Measurements from ENCODE around the gene CIP2A.
A peak's percentile ranks its signal among the peaks of the same experiment; 100 is the strongest.
"Not testable (repeated sequence)": the region's sequence is repeated elsewhere in the genome, so short reads cannot be mapped to it uniquely, and the experiment has no call there.

CIP2A gene

GRCh38 chr3:108589081-108589997 lies at the start of gene CIP2A, which contains the start of gene DZIP3:
Gene CIP2A, minus strand, starts transcription at chr3:108589438. Its CDS starts 63 bp downstream, at chr3:108589375.
Gene DZIP3, plus strand, starts transcription at chr3:108589722. Its CDS starts 15,685 bp downstream, at chr3:108605407.
- DNase-seq, result peak; percentile 85 to 86

GRCh38 chr3:108629974-108630373 lies 40.7 kb upstream of the CIP2A start:
- no peak for DNase-seq

GRCh38 chr3:108623504-108623903 lies 34.3 kb upstream of the CIP2A start:
- DNase-seq, result no peak

DNA sequence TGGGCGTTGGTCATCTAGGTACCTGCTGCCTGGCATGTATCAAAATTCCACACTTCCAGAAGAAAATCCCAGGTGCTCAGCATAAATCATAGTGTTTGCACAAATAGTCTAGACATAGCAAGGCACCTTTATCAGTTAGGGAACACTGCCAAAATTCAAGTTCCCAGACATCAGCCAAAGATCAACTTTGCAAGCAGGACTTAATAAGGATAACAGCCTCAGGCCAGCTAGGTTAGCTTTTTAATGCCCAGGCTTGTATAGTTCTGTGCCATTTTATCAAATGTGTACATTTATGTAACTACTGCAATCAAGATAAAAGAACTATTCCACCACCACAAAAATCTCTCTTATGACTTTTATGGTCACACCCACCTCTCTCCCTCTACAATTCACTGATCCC lies 31.0 kb upstream of the CIP2A start:
- DNase-seq, result no peak

DNA sequence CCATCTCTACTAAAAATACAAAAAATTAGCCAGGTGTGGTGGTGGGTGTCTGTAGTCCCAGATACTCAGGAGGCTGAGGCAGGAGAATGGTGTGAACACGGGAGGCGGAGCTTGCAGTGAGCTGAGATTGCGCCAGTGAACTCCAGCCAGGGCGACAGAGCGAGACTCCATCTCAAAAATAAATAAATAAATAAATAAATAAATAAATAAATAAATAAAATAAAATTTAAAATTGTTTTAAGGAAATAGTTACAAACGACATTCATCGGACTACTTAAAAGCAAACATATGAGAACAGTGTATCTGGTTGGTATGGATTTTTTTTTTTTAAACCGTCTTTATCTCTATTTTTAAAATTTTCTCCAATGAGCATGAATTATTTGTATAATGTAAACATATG lies 26.9 kb upstream of the CIP2A start:
- DNase-seq, result not testable (repeated sequence)

GRCh38 chr3:108610651-108611050 lies 21.4 kb upstream of the CIP2A start:
- no peak for DNase-seq

GRCh38 chr3:108608750-108609149 lies 19.5 kb upstream of the CIP2A start:
- no peak for DNase-seq

- no peak for DNase-seq
These were observed 16.3 kb upstream of the CIP2A start for GRCh38 chr3:108605491-108605890.

GRCh38 chr3:108605028-108605427 lies 15.8 kb upstream of the CIP2A start:
- no peak for DNase-seq

DNA sequence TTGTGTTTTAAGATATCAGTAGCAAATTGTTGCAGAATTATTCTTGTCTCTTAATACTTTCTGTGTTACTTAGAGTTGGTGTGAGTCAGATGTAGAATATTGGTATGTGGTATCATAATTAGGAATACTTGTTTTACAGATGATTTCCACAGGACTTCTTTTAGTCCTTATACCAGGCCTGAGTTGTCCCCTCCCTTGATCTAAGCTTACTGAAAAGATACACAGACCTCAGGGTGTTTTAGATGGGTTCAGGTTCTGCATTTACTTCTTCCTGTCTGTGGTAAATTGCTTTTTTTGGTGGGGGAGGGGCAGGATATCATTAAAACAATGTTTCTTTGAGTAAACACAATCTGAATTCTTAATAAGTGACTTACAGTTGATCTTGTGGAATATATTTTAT lies 14.5 kb upstream of the CIP2A start:
- DNase-seq, result no peak

DNA sequence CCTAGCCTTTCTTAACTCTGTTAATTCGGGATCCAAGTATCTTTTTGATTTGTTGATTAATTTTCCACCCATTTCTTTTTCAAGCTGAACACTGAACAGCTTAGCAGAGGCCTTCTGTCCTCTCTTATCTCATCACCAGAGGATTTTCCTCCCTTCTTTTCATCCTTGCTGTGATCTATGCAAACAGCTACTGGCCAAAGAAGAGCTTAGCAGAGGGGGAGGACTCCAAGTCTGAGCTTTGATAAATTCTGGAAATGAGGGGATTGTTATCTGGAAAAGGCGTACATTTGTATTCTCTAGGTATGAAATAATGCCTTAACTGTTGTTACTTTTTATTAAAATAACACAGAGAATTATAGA lies 13.7 kb upstream of the CIP2A start:
- DNase-seq, result no peak

- peak in 1 of 2 donors; percentile 24 for DNase-seq
These were observed 13.2 kb upstream of the CIP2A start for GRCh38 chr3:108602249-108602934.

- DNase-seq, result no peak
These were observed 10.6 kb upstream of the CIP2A start for GRCh38 chr3:108599677-108600409.

DNA sequence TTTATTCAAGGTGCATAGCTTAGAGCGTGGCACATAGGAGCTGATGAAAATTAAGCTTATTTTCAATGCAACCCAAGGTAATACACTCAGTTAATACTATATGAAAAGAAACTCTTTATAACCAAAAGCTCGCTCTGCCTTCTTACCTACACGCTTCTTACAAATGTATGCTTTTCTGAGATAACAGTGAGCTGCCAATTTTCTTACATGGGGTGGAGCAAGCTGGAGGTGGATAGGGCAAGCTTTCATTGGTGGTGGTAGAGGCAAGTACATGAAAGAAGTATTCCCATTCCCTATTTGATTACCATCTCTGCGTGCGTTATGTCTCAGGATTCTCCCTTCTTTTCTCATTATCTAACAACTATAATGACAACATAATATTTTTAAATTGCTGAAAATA lies 9.1 kb upstream of the CIP2A start:
- DNase-seq, result no peak

DNA sequence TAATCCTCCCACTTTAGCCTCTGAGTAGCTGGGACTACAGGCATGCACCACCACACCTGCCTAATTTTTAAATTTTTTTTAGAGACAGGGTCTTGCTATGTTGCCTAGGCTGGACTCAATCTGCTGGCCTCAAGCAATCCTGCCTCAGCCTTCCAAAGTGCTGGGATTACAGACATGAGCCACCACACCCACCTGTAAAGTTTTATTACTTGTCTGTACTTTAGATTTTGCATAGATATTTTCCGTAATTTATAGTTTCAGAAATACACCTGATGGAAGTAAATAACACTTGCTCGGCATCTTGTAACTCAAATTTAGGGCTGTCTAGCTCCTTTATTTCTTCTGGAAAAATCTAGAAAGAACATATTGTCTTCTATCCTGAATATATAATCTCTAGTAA lies 6.1 kb upstream of the CIP2A start:
- no peak for DNase-seq

DNA sequence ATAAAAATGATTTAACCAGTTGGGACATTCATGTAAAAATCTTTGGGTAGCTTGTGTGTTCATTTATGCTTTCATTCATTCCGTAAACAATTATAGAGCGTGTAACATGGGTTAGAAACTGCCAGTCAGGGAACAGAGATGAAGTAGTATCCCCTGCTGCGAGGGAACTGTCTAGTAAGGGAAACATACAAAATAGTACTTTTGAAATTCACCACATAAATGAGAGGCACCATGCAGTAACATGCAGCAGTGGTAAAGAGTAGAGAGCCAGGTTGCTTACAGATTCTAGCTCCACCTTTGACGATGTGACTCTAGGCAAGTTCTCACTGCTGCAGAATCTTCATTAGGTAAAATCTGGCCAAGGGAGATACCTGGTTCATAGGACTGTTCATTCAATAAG lies 1.2 kb upstream of the CIP2A start:
- no peak for DNase-seq

- no peak for DNase-seq
These were observed 723 bp upstream of the CIP2A start for GRCh38 chr3:108589998-108590323.

DNA sequence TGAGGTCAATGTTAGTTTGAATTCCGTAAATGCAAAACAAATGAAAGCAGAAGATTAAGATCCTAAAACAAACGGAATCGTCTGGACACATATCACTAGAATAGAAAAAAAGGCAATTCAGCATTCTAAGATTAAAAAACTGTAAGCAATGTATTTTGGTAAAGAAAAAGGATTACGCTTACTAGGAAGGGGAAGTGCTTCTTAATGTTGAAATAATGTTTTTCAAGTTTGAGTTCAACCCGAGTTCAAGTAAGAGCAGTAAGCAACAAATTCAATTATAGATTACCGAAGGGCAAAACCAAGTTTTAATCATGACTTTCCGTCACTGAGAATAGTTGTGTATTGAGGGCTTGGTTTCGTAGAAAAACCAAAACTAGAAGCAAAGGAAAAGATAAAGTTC lies 637 bp downstream of the CIP2A start:
- DNase-seq, result no peak

DNA sequence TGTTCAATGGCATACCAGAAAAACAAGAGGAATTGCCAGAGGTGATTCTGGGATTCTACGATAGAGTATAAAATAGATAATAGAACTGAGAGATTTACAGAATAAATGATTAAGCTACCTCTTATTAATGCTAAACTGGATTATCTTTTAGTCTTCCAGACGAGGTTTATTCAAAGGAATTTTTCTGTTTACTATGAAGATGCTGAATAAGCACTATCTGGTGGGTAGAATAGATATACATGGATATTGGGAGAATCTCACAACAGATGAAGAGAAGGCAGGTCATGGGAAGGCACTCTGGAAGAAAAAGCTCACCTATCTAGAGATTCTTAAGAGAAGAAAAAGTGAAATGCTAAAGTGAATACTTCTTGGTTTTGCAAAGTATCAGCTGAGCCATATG lies 11.2 kb downstream of the CIP2A start:
- DNase-seq, result no peak

DNA sequence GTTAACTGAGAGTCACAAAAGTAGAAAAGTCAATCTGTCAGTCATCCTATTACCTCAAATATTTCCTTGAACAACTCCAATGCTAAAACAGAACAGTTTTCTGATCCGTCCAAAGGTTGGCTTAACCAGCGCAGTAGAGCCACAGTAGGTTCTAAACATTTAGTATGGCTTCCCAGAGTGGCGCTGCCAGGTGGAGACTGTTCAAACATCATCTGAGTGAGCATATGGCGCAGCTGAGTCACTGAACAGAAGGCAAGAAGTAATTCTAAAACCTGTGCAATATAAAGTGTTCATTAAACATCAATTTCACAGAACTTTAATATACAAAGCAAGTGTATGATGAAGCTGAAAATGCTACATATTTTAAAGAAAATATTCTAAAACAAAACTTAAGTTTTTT lies 19.9 kb downstream of the CIP2A start:
- DNase-seq, result no peak

- no peak for DNase-seq
These were observed 22.6 kb downstream of the CIP2A start for GRCh38 chr3:108566599-108566998.

DNA sequence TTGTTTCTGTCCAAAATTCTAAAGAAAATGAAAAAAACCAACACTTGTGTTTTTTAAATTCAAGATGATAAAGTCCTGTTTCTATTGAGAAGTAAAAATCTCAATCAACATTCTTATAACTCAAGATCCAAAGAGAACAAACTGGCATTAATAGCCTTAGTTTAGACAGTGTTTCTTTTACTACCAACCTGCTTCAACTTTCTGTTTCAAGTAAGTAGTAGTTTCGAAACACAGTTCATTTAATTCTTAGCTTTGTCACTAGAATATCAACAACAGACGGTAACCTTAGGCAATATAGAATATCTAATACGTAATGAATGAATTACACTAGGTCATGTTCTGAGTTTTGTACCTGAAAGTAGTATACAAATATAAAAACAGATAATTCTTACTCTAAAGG lies 23.7 kb downstream of the CIP2A start:
- DNase-seq, result no peak

GRCh38 chr3:108564564-108564963 lies 24.7 kb downstream of the CIP2A start:
- no peak for DNase-seq

DNA sequence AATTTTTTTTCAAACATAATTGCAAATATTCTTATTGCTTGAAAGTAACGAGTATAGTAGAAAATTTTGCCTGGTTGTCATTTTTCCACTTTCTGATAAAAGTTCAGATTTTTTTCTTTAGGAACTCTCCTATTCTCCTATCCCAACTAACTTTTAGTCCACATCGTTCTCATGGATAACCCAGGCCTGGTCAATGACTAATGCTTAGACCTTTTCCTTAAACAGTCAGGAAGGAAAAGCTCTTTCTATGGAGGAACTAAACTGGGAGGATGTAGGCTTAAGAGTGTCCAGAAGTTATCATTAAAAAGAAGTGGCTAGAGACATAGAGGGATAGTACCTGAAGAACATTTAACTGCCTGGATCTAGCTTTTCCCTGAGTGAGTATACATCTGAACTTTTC lies 26.7 kb downstream of the CIP2A start:
- DNase-seq, result no peak
